GM19043 (cell line): Measurements from ENCODE around the gene BCR.
"Not testable (repeated sequence)": the region's sequence is repeated elsewhere in the genome, so short reads cannot be mapped to it uniquely, and the experiment has no call there.

Source experiments
- ATAC-seq: cut with Tn5 transposase; IDR thresholded peaks from one replicate; pipeline ENCODE4 v1.9.1; 2021; ENCODE audit warnings: low read depth; ENCODE audit not compliant: unreplicated experiment

BCR gene

GRCh38 chr22:23305321-23305910 is 125.1 kb downstream of the BCR start:
- no peak for ATAC-seq

GRCh38 chr22:23305922-23306374 is 125.6 kb downstream of the BCR start:
- ATAC-seq: no peak

GRCh38 chr22:23306438-23306921 is 126.2 kb downstream of the BCR start:
- no peak for ATAC-seq

- ATAC-seq: no peak
Observed at GRCh38 chr22:23306926-23307325, 126.6 kb downstream of the BCR start.

- not testable (repeated sequence) for ATAC-seq
Observed at GRCh38 chr22:23307511-23307910, 127.2 kb downstream of the BCR start.

- ATAC-seq: not testable (repeated sequence)
Observed at GRCh38 chr22:23309261-23309660, 129.0 kb downstream of the BCR start.

- not testable (repeated sequence) for ATAC-seq
Observed at GRCh38 chr22:23310443-23311097, 130.3 kb downstream of the BCR start.

GRCh38 chr22:23311635-23312420 is 131.5 kb downstream of the BCR start:
- not testable (repeated sequence) for ATAC-seq

GRCh38 chr22:23313791-23314567 is 133.7 kb downstream of the BCR start:
- ATAC-seq: no peak

- ATAC-seq: no peak
Observed at GRCh38 chr22:23315341-23315917, 135.1 kb downstream of the BCR start.

GRCh38 chr22:23316596-23316995 is 136.3 kb downstream of the BCR start:
- not testable (repeated sequence) for ATAC-seq

- ATAC-seq: not testable (repeated sequence)
Observed at GRCh38 chr22:23318316-23318715, 138.0 kb downstream of the BCR start.

GRCh38 chr22:23322497-23323080 is 142.3 kb downstream of the BCR start:
- not testable (repeated sequence) for ATAC-seq

- ATAC-seq: not testable (repeated sequence)
Observed at GRCh38 chr22:23323960-23324688, 143.8 kb downstream of the BCR start.

GRCh38 chr22:23325183-23325582 is 144.9 kb downstream of the BCR start:
- no peak for ATAC-seq

GRCh38 chr22:23333822-23334221 is 153.5 kb downstream of the BCR start:
- not testable (repeated sequence) for ATAC-seq

- ATAC-seq: not testable (repeated sequence)
Observed at GRCh38 chr22:23337672-23338071, 157.4 kb downstream of the BCR start.

GRCh38 chr22:23341942-23342695 is 161.8 kb downstream of the BCR start:
- not testable (repeated sequence) for ATAC-seq
